ENCODE results near the gene AK9.

- TF ChIP-seq RFX5 (IDR thresholded peaks at IDR 0.05; ENCODE audit: low read depth, low read length) (no peak), CTCF (conservative IDR thresholded peaks at IDR 0.05; ENCODE audit: low read depth, low read length) (no peak), SMC3 (IDR thresholded peaks at IDR 0.05; ENCODE audit: low read depth, low read length) (no peak), ELK1 (IDR thresholded peaks at IDR 0.05; ENCODE audit: borderline replicate concordance, low read depth, low read length) (no peak), POLR2A (IDR thresholded peaks at IDR 0.05; ENCODE audit: low read depth, low read length) (no peak), RAD21 (IDR thresholded peaks at IDR 0.05; ENCODE audit: low read length) (no peak)
Observed at GRCh38 chr6:109451376-109451775, 239.6 kb downstream of the AK9 start.
